Raji (cell line): ENCODE results near the gene FEV.

Experiments used
- POLR2A ChIP-seq: IDR thresholded peaks from 2 replicates; pipeline ENCODE4 v1.6.1; 2011; ENCODE audit warnings: low read depth, low read length, control low read depth; ENCODE audit not compliant: insufficient read depth

FEV gene

DNA sequence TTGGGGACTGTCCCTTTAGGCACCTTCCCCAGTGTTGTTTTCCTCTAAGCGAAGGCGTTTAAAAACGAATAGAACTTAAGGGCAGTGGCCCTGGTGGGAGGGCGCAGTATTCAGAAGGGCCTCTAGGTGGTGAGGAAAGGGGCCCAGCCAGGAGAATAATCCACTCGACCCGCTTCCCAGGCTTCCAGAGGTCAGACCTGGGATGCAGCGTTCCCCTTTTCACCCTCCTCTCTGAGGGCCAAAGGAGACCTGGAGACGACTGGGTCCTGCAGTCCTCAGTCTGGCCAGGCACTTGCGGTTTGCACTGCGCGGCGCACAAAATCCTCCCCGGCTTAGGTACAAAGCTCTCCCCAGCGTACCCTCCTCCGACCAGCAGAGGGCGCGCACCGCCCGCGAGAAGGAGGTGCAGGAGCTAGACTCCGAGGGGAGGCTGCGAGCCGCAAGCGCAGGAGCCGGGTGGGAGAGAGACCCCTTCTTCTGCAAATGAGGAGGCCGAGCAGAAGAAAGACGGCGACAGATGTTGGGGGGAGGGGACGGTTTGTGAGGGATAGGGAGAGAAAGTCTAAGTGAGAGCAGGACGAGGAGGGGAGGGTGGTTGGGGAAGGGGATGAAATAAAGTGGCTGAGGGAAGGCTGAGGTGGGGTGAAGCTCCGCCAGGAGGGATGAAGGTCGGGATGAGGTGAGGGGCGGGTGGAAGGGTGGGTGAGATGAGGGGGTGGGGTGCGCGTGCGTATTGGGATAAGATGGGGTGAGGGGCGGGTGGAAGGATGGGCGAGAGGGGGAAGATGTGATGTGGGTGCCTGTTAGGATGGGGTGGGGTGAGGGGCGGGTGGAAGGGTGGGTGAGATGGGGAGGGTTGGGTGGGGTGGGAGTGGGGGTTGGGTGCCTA lies 4.9 kb downstream of the FEV start:
- TF ChIP-seq POLR2A, result no peak

DNA sequence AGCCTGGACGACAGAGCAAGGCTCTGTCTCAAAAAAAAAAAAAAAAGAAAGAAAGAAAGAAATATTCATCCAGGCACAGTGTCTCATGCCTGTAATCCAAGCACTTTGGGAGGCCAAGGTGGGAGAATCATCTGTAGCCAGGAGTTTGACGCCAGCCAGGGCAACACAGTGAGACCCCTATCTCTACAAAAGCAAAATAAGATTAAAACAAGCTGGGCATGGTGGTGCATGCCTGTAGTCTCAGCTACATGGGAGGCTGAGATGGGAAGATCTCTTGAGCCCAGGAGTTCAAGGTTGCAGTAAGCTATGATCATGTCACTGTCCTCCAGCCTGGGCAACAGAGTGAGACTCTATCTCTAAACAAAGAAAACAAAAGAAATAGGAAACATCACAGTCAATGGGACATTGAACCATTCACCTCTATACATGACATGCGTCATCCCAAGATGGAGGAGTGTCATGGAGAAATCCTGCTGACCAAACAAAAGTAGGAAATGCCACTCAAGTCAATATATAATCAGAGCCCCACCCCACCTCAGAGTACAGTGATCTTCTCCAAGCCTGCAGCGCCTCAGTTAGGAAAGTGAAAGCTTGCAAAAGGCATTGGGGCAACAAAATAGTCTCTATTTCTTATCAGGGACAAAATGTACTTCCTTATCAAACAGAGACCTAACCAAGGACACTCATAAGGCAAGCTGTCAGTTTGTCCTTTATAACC lies 9.8 kb downstream of the FEV start:
- TF ChIP-seq POLR2A, result no peak

DNA sequence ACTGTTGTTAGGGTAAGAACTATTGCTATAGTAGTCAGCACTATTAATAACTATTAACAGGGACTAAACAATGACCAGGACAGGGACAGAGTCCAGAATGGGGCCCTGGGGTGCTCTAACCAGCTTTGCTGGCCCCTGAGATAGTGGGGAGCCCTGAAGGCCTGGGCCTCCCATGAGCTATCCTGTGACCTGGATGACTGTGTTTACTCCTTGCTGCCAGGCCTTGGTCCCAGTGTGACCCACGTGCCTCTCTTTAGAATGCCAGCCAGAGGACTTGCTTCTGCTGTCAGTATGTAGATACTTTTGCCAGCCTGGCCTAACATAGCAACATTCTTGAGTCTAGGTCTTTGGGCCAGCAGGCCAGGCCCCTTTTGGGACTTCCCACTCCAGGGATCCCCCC lies 14.1 kb downstream of the FEV start:
- TF ChIP-seq POLR2A, result no peak

DNA sequence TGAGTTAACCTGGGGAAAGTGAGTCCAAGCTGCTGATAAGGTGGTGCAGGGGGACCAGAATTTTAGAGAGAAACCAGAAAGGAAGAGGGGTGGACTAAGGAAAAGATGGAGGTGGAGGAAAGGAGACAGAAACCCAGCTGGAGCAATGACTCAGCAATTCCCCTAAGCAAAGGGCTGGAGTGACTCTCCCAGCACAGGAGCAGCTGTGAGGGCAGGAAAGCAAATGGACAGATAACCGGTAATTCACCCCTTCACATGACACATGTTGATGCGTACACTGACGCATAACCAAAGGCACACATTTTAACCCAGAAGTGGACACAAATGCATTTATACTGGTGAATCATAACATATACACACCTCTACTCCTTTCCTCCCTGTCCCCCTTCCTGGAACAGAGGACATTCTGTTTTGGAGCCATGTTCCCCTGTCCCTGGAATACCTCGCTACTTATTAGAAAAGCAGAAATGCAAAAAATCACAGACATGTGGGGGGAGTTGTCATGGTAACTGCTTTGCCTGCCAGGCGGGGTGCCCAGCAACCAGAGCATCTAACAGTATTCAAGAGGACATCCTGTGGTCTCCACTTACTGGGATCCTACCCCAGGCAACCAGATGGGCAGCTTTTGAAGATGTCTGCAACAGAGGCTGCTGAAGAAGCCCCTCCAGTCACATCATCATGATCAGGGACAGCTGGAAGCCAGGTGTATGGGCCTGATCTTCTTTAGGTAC lies 20.8 kb downstream of the FEV start:
- no peak for TF ChIP-seq POLR2A

DNA sequence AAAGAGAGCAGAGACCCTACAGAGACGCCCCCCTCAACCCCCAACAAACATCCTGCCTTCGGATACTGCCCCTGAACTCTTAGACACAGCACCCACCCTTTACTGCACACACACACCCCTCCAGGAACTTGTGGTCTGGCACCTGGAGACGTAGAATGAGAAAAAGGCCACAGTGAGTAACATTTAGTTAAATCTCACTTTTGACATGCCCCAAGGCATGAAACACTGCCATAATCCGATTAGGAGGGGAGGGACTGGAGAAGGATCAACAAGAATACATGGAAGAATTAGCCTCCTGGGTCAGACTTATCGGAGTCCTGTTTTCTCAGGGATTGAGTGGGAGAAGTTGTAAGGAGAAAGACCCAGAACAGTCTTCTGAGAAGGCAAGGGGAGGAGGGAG lies 21.4 kb downstream of the FEV start:
- no peak for TF ChIP-seq POLR2A

DNA sequence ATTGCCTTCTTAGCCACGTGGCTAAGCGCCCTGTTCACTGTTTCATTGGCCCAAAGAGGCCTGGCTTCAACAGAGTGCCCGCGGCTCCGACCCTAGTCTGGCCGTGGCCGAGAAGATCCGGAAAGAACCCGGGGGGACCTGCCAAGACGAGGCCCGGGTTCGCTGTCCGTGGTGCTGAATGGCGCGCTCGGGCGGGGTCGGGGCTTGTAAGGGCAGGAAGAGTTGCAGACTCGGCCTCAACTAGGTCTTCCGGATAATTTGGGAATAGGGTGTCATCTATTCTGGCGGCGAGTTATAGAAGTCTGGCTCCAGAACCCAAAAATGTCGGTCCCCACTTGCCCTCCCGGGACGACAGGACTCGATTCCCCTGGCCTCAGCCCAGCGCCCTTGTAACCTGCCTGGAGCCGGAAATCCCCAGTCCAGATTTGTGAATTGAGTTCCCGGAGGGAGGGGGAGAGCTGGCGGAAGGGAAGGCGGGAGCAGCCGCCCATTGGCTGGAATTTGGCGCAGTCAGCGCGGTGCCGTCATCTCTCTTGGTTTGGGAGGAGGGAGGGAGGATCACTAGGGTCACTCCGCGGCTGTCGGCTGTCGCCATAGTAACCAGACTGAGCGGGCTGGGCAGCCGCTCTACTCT lies 22.0 kb downstream of the FEV start:
- TF ChIP-seq POLR2A, result no peak

DNA sequence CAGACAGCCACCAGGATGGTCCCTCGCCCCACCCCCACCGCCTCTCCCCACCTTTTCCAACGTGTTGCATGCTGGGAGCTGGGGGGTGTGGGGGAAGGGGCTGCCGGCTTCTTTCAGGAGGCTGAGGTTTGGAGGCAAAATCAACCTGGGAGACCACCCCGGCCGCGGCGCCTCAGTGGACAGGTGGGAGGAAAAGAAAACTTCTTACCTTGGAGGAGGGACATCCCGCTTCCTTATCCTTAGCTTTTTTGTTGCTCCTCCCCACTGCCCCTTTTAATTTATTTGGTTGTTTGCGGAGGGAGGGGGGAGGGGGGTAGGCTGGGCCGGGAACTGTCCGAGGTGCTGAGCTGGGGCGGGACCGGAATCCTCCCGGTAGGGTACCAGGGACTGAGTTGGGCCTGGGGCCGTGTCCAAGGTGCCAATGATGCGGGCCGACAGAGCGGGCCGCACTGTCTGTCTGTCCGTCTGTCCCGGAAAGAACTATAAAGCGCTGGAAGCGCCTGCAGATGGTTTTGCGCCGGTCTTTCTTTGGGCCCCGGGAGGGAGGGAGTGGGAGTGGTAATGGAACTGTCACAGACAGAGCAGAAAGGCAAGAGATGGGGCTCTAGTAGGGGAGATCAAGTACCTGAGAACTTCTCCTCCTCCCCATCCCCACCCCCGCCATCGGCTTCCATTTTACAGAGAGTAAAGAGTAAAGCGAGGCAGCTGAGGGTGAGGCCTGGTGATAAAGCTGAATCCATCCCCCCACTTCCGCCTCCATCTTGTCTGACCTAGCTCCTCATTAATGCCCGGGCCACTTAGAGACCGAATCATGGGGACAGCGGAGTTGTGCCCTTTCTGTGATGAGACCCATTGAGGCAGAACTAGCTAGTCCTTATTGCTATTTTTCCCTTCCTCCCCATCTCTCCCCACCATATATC lies 23.1 kb downstream of the FEV start:
- no peak for TF ChIP-seq POLR2A

DNA sequence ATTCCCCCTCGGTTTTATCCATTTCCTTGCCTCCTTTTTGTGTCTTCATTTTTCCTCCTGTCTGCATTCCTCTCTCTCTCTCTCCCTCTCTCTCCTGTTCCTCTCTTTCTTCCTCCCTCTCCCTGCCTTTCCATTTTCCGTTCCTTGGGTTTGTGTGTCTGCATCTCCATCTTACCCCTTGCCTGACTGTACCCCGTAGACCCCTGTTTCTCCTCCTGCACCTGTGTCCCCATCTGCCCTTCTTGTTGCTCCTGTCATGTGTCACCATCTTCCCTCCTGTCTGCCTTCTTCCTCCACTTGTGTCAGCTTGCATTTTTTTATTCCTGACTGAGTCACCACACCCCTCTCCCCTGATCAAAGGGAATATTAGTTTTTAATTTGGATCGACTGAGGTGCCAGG lies 23.8 kb downstream of the FEV start:
- no peak for TF ChIP-seq POLR2A

DNA sequence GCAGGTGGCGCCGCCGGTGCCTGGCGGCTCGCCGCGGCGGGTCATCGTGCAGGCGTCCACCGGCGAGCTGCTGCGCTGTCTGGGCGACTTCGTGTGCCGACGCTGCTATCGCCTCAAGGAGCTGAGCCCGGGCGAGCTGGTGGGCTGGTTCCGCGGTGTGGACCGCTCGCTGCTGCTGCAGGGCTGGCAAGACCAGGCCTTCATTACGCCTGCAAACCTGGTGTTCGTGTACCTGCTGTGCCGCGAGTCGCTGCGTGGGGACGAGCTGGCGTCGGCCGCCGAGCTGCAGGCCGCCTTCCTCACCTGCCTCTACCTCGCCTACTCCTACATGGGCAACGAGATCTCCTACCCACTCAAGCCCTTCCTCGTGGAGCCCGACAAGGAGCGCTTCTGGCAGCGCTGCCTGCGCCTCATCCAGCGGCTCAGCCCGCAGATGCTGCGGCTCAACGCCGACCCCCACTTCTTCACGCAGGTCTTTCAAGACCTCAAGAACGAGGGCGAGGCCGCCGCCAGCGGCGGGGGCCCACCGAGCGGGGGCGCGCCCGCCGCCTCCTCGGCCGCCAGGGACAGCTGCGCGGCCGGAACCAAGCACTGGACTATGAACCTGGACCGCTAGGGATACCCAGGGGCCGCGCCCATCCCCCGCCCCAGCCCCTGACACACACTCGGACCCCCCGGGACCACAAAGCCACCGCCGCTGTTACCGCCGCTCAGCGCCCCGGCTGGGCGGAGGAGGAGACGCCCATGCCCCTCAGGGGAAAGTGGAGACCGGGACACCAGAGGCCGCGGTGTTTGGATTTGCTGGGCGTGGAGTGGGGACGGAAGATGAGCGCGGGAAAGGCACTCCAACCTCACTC lies 24.4 kb downstream of the FEV start:
- no peak for TF ChIP-seq POLR2A

DNA sequence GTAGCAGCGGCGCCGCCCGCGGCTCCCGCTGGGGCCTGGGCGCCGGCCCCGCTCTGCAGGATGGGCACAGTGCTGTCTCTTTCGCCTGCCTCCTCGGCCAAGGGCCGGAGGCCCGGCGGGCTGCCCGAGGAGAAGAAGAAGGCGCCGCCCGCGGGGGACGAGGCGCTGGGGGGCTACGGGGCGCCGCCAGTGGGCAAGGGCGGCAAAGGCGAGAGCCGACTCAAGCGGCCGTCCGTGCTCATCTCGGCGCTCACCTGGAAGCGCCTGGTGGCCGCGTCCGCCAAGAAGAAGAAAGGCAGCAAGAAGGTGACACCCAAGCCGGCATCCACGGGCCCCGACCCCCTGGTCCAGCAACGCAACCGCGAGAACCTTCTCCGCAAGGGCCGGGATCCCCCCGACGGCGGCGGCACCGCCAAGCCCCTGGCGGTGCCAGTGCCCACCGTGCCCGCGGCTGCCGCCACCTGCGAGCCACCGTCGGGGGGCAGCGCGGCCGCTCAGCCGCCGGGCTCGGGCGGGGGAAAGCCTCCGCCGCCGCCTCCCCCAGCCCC lies 25.1 kb downstream of the FEV start:
- no peak for TF ChIP-seq POLR2A

DNA sequence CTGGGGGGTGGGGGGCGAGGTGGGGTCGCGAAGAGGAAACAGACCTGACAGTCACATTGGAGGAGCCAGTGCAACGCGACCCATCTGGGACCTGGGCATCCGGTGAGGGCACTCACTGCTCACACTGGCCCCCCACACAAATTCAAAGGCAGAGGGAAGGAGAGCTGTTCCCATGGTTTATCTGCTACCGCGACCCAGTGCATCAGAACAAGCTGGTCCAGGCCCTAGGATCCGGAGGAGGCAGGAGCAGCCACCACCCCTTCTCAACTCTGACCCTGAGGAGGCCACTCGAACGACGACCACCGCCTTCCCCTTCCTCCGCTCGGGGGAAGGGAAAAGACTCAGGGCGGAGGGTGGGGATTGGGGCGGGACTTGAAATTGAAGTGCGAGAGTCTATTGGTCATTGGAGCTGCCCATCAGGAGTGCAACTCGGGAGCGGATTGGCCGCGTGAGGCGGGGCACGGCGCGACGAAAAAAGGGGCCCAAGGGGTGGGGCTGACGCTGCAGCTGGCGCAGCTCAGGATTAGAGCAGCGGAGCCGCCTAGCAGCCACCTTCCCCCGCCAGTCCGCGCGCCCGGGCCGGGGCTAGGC lies 25.7 kb downstream of the FEV start, which contains the start of gene CDK5R2:
TSS of gene CDK5R2 (plus strand) at position 526 of the 591 bp plus-strand sequence. CDS start 155 bp downstream, outside the sequence.
- TF ChIP-seq POLR2A, result peak; percentile 80

DNA sequence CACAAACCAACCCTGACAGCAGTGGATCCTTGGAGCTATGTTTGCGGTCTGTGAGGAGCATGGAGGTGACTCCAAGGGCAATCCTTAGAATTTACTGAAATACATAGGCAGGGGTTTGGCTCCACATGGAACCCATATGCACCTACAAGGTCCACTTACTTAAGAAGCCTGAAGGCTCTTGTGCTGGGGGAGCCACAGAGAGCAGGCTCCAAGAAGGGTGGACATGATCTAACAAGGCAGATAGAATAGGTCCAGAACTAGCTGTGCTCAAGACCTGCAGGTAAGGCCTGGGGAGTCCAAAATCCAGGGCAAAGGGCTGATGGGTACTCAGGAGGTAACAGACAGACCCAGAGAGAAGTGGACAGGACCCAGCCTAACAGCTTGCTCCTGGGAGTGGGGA lies 26.7 kb downstream of the FEV start:
- no peak for TF ChIP-seq POLR2A
